ENCODE results near the gene SH2D7.

GRCh38 chr15:78063970-78064385, 28.4 kb upstream of the SH2D7 start:
- TF ChIP-seq, protein P1, sequence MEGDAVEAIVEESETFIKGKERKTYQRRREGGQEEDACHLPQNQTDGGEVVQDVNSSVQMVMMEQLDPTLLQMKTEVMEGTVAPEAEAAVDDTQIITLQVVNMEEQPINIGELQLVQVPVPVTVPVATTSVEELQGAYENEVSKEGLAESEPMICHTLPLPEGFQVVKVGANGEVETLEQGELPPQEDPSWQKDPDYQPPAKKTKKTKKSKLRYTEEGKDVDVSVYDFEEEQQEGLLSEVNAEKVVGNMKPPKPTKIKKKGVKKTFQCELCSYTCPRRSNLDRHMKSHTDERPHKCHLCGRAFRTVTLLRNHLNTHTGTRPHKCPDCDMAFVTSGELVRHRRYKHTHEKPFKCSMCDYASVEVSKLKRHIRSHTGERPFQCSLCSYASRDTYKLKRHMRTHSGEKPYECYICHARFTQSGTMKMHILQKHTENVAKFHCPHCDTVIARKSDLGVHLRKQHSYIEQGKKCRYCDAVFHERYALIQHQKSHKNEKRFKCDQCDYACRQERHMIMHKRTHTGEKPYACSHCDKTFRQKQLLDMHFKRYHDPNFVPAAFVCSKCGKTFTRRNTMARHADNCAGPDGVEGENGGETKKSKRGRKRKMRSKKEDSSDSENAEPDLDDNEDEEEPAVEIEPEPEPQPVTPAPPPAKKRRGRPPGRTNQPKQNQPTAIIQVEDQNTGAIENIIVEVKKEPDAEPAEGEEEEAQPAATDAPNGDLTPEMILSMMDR (IDR thresholded peaks at IDR 0.05; ENCODE audit: insufficient read depth, low read length) = no peak
- no peak for TF ChIP-seq POLR2AphosphoS5 (IDR thresholded peaks at IDR 0.05; ENCODE audit: low read depth)

All from HL-60 (cell line).